ENCODE data around the gene ATP1A3. TPM values are rescaled to one million over a fixed set of nuclear protein-coding genes. Genes with fewer than 3 reads are reported as not detected.
A peak's percentile ranks its signal among the peaks of the same experiment; 100 is the strongest.

ATP1A3 gene
- total and polyA plus RNA-seq, 2 of the 13 experiments (the other 11 are each of a cell fraction or from before 2014, with no cell fraction given) = 0.01 to 0.04 TPM

DNA sequence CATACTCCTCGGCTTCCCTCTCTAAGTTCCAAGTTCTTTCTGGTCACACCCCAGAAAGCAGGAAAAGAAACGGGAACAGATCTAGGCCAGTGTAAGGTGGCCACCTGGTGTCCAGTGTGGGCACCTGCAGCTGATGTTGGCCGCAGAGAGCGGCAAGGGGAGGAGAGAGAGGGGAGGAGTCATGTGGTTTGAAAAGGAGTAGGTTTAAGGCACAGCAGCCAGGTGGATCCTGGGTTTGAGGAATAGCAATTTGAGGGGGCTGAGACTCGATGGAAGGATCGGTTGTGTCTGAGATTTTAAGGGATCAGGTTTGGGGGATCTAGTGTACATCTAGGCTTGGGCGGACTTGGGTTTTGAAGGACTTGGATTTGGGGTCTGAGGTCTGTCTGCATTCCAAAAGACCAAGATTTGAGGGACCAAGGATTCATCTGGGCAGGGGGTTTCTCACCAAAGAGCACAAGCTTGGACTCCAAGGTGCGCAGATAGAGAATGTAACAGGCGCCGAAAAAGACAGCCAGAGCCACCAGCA, 36.1 kb downstream of the ATP1A3 start (continued):
- TF ChIP-seq TFAP4 (IDR thresholded peaks at IDR 0.05; ENCODE audit: borderline replicate concordance, low read depth) (peak; percentile 66; the same call in 1 of the 2 replicates), ZNF557 (CRISPR knock-in tag; IDR thresholded peaks at IDR 0.05) (no peak), THAP11 (CRISPR knock-in tag; IDR thresholded peaks at IDR 0.05) (peak; percentile 84), ZNF746 (CRISPR knock-in tag; IDR thresholded peaks at IDR 0.05) (no peak), MYC (CRISPR knock-in tag; IDR thresholded peaks at IDR 0.05; ENCODE audit: borderline replicate concordance) (no peak; the same call in 1 of the 2 replicates), ZNF263 (CRISPR knock-in tag; IDR thresholded peaks at IDR 0.05) (peak; percentile 82), ZNF160 (CRISPR knock-in tag; IDR thresholded peaks at IDR 0.05) (no peak), ZNF501 (CRISPR knock-in tag; IDR thresholded peaks at IDR 0.05) (peak; percentile 17; the same call in 1 of the 2 replicates), SETDB1 (CRISPR knock-in tag; IDR thresholded peaks at IDR 0.05; ENCODE audit: borderline replicate concordance) (no peak), FOXA1 (IDR thresholded peaks at IDR 0.05) (no peak), FOXA1 (CRISPR knock-in tag; IDR thresholded peaks at IDR 0.05) (no peak), MXI1 (IDR thresholded peaks at IDR 0.05; ENCODE audit: borderline replicate concordance, low read depth, low read length) (no peak), HOXD1 (CRISPR knock-in tag; IDR thresholded peaks at IDR 0.05) (no peak), SALL1 (CRISPR knock-in tag; IDR thresholded peaks at IDR 0.05) (no peak), TOPORS (CRISPR knock-in tag; IDR thresholded peaks at IDR 0.05) (no peak), THAP7 (CRISPR knock-in tag; IDR thresholded peaks at IDR 0.05) (0 out of 2 replicates have a peak, but pooled peaks have one; percentile 6)
- TF ChIP-seq, protein P1, sequence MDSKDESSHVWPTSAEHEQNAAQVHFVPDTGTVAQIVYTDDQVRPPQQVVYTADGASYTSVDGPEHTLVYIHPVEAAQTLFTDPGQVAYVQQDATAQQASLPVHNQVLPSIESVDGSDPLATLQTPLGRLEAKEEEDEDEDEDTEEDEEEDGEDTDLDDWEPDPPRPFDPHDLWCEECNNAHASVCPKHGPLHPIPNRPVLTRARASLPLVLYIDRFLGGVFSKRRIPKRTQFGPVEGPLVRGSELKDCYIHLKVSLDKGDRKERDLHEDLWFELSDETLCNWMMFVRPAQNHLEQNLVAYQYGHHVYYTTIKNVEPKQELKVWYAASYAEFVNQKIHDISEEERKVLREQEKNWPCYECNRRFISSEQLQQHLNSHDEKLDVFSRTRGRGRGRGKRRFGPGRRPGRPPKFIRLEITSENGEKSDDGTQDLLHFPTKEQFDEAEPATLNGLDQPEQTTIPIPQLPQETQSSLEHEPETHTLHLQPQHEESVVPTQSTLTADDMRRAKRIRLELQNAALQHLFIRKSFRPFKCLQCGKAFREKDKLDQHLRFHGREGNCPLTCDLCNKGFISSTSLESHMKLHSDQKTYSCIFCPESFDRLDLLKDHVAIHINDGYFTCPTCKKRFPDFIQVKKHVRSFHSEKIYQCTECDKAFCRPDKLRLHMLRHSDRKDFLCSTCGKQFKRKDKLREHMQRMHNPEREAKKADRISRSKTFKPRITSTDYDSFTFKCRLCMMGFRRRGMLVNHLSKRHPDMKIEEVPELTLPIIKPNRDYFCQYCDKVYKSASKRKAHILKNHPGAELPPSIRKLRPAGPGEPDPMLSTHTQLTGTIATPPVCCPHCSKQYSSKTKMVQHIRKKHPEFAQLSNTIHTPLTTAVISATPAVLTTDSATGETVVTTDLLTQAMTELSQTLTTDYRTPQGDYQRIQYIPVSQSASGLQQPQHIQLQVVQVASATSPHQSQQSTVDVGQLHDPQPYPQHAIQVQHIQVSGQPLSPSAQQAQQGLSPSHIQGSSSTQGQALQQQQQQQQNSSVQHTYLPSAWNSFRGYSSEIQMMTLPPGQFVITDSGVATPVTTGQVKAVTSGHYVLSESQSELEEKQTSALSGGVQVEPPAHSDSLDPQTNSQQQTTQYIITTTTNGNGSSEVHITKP (CRISPR knock-in tag; IDR thresholded peaks at IDR 0.05; ENCODE audit: low read depth) = peak; percentile 28; the same call in 1 of the 2 replicates
- TF ChIP-seq, protein P2, sequence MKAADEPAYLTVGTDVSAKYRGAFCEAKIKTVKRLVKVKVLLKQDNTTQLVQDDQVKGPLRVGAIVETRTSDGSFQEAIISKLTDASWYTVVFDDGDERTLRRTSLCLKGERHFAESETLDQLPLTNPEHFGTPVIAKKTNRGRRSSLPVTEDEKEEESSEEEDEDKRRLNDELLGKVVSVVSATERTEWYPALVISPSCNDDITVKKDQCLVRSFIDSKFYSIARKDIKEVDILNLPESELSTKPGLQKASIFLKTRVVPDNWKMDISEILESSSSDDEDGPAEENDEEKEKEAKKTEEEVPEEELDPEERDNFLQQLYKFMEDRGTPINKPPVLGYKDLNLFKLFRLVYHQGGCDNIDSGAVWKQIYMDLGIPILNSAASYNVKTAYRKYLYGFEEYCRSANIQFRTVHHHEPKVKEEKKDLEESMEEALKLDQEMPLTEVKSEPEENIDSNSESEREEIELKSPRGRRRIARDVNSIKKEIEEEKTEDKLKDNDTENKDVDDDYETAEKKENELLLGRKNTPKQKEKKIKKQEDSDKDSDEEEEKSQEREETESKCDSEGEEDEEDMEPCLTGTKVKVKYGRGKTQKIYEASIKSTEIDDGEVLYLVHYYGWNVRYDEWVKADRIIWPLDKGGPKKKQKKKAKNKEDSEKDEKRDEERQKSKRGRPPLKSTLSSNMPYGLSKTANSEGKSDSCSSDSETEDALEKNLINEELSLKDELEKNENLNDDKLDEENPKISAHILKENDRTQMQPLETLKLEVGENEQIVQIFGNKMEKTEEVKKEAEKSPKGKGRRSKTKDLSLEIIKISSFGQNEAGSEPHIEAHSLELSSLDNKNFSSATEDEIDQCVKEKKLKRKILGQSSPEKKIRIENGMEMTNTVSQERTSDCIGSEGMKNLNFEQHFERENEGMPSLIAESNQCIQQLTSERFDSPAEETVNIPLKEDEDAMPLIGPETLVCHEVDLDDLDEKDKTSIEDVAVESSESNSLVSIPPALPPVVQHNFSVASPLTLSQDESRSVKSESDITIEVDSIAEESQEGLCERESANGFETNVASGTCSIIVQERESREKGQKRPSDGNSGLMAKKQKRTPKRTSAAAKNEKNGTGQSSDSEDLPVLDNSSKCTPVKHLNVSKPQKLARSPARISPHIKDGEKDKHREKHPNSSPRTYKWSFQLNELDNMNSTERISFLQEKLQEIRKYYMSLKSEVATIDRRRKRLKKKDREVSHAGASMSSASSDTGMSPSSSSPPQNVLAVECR (CRISPR knock-in tag; IDR thresholded peaks at IDR 0.05; ENCODE audit: borderline replicate concordance) = no peak
- TF ChIP-seq, protein P3, sequence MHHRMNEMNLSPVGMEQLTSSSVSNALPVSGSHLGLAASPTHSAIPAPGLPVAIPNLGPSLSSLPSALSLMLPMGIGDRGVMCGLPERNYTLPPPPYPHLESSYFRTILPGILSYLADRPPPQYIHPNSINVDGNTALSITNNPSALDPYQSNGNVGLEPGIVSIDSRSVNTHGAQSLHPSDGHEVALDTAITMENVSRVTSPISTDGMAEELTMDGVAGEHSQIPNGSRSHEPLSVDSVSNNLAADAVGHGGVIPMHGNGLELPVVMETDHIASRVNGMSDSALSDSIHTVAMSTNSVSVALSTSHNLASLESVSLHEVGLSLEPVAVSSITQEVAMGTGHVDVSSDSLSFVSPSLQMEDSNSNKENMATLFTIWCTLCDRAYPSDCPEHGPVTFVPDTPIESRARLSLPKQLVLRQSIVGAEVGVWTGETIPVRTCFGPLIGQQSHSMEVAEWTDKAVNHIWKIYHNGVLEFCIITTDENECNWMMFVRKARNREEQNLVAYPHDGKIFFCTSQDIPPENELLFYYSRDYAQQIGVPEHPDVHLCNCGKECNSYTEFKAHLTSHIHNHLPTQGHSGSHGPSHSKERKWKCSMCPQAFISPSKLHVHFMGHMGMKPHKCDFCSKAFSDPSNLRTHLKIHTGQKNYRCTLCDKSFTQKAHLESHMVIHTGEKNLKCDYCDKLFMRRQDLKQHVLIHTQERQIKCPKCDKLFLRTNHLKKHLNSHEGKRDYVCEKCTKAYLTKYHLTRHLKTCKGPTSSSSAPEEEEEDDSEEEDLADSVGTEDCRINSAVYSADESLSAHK (CRISPR knock-in tag; IDR thresholded peaks at IDR 0.05; ENCODE audit: borderline replicate concordance) = no peak

All from HepG2 (cell line).